HG02885 (cell line): Measurements from ENCODE around the gene PPFIA2.
"Not testable (repeated sequence)": the region's sequence is repeated elsewhere in the genome, so short reads cannot be mapped to it uniquely, and the experiment has no call there.

Experiments
- ATAC-seq: cut with Tn5 transposase; IDR thresholded peaks from one replicate; pipeline ENCODE4 v1.9.1; 2021; ENCODE audit warnings: mild to moderate bottlenecking; ENCODE audit not compliant: unreplicated experiment, poor library complexity

The PPFIA2 gene

DNA sequence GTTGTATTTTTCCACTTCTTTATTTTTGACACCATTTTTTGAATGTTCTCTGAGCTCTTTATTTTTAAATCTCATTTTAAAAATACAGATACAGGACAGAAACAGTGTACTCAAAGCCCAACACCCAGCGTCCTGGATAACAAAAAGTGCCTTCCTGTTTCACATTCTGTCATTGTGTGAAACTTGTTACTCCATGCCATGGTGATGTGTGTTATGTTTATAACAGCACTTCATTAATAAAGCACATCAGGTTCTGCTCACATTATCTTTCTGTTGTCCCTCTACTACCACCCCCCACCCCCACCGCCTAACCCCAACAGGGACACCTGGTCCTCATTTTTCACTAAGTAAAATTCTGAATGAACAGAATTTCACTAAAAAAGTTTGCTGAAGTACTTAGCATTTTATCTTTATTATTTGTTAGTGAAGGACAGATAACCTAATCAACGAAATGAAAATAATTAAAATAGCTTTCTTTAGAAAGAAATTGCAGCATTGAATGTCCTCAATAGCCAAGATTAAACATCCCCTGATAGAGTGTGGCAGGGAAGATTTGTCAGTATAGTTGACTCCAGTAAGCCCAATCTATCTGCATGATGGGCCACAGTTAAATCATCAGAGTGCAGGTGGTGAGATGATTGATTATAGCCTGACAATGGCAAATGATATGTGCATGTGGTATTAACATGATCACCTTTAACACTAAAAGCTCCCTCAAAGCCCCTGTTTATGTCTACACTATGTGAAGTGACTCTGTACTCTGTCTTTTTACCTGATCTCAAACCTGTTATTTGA lies 527.4 kb downstream of the PPFIA2 start:
- ATAC-seq, result no peak

DNA sequence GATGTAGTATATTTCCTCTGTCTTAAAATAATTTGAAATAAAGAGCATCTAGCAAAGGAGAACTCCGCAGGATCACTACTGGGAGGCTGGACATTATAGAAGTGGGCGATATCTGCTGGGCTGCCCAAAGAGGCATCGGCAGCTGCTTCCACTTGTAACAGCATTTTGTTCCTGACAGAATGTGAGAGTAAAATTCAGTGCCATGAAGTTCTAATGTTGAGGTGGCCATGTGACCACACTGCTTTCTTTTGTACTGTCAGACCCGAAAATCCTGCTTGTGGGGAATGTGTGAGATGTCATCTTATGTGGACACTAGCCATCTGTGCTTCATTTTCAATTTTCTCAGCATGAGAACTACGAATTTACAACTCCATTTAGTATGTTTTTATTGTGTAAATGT lies 529.4 kb downstream of the PPFIA2 start:
- no peak for ATAC-seq

DNA sequence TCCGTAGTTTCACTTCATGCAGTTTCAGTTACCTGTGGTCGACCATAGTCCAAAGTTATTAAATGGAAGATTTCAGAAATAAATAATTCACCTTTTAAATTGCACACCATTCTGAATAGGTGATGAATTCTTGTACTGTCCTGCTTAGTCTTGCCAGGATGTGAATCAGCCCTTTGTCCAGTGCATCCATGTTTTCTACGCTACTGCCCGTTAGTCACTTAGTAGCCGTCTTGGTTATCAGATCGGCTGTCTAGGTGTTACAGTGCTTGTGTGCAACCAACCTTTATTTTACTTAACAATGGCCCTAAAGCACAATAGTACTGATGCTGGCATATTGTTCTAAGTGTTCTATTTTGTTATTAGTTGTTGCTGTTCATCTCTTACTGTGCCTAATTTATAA lies 534.5 kb downstream of the PPFIA2 start:
- no peak for ATAC-seq

DNA sequence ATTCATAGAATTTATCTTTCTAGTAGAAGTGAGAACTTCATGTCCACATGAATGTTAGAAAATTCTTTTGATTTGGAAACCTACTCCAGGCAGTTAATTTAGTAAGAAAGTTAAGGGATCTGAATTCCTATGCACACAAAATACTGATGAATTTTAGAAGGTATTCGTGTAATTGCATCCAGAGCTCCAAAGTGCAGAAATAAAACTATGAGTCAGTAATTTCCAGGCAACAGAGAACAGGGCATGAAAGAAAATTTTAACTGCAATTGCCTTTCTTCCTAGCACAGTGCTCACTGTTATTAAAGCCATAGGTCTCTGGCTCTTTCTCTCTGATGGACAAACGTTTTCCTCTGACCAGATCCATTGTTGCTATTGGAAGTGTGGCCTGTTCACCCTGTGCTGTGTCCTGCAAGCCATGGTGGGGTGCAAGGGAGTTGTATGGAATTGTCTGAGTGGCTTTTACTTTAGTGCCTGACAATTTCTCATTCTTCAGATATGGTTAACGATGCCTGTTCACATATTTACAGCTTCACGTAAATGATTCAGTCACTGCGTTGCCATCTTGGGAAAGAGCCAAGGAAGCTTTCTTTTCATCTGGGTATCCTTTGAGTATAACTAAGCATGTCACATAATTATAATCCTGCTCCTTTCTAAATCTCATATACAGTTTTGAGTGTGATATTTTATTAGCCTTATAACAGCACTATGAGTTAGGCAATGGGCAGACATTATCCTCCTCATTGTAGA lies 536.1 kb downstream of the PPFIA2 start:
- no peak for ATAC-seq

DNA sequence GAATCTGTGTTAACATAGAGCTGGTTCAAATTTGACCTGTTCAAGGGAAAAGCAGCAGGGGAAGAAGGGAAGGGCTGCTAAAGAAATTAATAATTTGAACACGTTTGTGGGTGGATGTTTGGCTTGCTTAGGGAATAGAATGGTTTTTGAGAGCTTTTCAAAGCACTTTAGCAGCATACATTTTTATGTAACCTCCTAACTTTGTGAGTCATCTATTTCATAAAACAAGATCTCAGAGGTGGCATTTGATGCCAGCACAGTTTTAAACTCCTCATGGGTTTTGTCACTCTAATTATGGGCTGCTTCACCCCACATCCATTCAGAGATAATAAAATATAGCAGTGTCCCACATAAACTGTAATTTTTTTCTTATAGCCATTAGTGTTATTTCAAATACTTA lies 537.5 kb downstream of the PPFIA2 start:
- no peak for ATAC-seq

DNA sequence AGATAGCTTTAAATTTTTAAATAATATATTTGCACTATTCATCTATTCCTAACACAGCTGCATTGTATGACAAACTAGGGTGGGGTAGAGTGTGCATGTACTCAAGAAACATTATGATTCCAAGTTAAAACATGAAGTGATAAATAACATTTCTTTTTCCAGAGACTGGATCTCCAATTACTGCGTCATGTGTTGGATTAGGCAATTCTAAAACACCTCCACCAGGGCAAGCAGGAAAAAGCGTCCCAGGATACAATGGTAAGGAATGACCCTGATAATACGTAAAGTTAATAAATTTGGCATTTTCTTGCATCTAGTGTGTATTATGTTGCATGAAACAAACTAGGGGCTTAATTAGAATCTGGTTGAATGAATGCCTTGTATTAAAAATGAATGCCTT lies 542.4 kb downstream of the PPFIA2 start:
- no peak for ATAC-seq

DNA sequence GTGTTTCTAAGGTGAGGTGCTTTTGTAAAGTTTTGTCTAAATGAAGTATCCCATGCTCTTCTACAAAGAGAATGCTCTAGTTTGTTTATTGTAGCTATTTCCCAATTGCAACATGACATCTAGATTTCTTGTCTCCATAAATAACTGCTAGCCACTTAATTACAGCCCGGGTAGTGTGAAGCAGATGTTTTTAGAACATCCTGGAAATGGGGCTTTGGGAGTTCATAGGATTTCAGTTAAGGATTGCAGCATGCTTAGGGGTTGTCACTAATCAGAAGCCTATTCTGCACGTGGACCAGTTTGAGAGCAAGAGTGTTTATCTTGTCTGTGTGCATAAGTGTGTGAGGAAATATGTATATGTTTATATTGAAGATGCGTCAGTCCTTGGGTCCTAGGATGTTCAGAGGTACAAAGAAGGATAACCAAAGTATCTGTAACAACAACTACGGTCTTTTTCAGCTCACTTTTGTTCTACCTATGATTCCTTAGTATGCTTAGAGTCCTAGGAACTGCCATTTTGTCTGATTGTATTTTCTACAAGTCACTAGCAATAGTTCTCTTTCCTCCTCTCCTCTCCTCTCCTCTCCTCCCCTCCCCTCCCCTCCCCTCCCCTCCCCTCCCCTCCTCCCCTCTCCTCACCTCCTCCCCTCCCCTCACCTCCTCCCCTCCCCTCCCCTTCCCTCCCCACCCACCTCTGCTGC lies 546.0 kb downstream of the PPFIA2 start:
- ATAC-seq, result no peak

DNA sequence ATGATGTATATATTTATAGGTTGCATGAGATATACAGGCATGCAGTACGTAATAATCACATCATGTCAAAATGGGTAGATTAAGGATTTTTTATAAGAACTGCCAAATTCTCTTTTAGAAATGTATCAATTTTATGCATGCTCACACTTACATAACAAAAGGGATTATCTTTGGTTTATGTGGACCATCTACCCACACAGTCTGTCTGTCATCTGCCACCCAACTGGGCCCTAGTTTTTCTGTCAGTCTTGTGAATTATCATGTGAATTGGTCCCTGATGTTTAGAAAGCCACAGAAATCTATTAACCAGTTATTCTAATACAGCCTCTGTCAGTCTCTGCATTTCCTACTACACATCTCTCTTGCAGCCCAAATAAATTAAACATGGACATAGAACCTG lies 547.8 kb downstream of the PPFIA2 start:
- no peak for ATAC-seq

DNA sequence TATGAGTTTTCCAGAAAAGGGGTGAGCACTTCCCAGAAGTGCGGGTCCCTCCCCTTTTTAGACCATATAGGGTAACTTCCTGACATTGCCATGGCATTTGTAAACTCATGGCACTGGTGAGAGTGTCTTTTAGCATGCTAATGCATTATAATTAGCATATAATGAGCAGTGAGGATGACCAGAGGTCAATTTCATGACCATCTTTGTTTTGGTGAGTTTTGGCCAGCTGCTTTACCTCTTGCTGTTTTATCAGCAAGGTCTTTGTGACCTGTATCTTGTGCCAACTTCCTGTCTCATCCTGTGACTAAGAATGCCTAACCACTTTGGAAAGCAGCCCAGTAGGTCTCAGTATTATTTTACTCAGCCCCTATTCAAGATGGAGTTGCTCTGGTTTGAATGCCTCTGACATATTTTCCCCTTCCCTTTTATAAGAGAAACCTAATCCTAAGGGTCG lies 549.4 kb downstream of the PPFIA2 start:
- not testable (repeated sequence) for ATAC-seq

DNA sequence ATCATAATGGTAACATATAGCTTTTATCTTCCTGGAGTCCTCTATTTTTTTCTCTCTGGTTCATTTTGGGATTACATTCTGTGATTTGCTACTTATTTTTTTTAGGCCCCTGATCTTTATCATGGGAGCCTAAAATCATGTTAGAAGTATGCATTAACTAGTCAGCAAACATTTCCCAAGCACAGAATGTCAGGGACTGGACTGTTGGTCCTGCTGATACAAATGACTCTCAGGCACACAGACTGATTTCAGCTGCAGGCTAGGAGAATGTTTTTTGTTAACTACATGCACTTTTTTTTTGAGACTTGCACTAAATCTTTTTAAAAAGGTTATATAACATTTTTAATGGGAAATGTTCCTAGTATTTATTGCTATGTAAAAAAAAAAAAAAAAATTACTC lies 550.1 kb downstream of the PPFIA2 start:
- ATAC-seq, result no peak

DNA sequence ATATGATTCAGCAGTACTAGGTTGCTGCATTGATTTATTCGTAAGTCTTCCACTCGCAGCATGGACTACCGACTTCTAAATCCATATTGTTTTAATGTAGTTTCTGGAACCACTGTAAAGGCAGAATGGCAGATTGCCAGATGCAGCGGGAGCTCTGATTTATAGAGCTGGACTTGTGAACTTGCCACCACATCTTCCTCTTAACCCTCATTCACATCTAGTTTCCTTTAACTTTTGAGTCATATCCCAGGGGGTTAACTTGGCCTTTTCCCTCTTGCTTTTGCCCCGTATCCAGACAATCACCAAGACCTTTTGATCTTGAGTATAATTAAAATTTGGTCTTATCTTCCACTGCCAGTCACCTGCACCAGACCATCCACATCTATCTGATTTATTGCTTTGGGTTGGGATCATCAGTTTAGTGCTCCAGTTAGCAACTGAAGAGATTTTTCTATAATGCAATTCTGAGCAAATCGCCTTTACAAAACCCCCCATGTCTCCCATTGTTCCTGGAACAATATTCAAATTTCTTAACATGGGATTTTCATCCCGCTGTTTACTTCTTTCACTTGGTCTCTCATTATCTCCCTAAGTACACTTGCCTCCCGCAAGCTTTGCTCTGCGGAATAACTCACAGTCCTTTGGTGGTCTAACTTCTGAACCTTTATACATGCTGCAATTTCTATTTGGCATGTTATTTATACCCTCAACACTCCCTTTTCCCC lies 550.8 kb downstream of the PPFIA2 start:
- no peak for ATAC-seq
